Stimulated activated CD4-positive, alpha-beta T cell treated with anti-CD3 and anti-CD28 coated beads, TNF-alpha, amount 100 ng/mL, for 1 hour (primary cell): ENCODE data around the gene CHRDL1.
"Not testable (repeated sequence)": the region's sequence is repeated elsewhere in the genome, so short reads cannot be mapped to it uniquely, and the experiment has no call there.

Experiments used
- DNase-seq, 3 donors: peaks; one replicate each; pipeline ENCODE4 v3.0.0-alpha.2; 2020; ENCODE audit warnings: low read depth in 3 of 3, low spot score in 1 of 3

Gene CHRDL1

GRCh38 chrX:110665223-110666002, 130.2 kb downstream of the CHRDL1 start:
- DNase-seq, result peak in 1 of 3 donors; percentile 0

GRCh38 chrX:110657073-110657472, 138.5 kb downstream of the CHRDL1 start:
- DNase-seq, result no peak

DNA sequence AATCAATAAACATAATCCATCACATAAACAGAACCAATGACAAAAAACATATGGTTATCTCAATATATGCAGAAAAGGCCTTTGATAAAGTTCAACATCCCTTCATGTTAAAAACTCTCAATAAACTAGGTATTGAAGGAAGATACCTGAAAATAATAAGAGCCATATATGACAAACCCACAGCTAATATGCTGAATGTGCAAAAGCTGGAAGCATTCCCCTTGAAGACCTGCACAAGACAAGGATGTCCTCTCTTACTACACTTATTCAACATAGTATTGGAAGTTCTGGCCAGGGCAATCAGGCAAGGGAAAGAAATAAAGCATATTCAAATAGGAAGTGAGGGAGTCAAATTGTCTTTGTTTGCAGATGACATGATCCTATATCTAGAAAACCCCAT, 141.3 kb downstream of the CHRDL1 start:
- not testable (repeated sequence) for DNase-seq

DNA sequence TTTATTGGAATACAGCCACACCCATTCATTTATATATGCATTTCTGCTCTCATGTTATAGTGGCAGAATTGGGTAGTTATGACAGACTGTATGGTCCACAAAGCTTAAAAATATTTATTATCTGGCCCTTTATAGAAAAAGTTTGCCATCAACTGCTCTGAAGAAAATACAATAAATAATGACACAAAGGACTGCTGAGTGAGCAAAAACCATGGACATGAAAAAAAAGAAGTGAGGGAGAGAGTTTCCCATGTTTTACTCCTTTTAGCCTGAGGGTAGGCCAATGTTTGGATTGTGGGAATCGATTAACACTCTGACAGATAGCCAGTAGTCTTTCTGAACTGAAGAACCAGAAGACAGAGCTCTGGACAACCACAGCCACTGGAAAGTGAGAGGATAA, 149.2 kb downstream of the CHRDL1 start:
- no peak for DNase-seq
